HG03135 (cell line): ENCODE data around the gene ALK.

Experiments
- ATAC-seq: cut with Tn5 transposase; IDR thresholded peaks from one replicate; pipeline ENCODE4 v1.9.1; 2021; ENCODE audit warnings: mild to moderate bottlenecking, moderate library complexity; ENCODE audit not compliant: unreplicated experiment

Gene ALK

GRCh38 chr2:29345236-29345635 is 576.1 kb downstream of the ALK start:
- no peak for ATAC-seq

- no peak for ATAC-seq
These were observed 577.6 kb downstream of the ALK start for GRCh38 chr2:29343830-29344229.

- ATAC-seq, result no peak
These were observed 584.8 kb downstream of the ALK start for GRCh38 chr2:29336341-29337241.

DNA sequence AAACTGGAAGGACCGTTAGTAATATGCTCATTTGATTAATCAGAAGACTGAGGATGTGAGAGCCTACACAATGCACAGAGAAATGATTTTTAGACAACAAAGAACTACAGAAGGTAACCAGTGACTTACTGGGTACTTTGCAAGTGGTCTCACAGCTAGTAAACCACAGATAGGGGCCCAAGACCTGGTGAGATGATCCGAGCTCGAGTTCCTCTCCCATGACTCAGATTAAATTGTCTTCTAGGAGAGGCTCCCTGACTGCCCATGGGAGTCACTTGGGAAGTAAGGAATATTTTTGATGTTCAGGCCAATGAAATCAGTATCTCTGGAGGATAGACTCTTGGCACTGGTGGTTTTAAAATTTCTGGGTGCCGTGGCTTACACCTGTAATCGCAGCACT is 586.0 kb downstream of the ALK start:
- ATAC-seq, result no peak

- ATAC-seq, result no peak
These were observed 586.7 kb downstream of the ALK start for GRCh38 chr2:29334706-29335105.

DNA sequence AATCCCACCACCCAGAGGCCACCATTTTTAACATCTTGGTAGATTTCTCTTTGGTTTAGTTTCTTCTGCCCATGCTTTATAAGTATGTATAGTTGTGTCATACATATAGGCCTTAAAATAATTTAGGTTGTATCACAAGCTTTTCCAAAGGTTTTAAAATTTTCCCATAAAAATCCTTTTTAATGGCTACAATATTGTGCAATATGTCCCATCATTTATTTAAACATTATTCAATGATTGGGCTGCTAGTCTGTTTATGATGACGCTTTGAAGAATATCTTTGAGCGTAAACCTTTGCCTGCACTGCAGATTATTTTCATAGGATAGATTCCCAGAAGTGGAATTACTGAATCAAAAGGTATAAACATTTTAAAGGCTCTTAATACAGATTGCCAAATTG is 588.8 kb downstream of the ALK start:
- no peak for ATAC-seq

DNA sequence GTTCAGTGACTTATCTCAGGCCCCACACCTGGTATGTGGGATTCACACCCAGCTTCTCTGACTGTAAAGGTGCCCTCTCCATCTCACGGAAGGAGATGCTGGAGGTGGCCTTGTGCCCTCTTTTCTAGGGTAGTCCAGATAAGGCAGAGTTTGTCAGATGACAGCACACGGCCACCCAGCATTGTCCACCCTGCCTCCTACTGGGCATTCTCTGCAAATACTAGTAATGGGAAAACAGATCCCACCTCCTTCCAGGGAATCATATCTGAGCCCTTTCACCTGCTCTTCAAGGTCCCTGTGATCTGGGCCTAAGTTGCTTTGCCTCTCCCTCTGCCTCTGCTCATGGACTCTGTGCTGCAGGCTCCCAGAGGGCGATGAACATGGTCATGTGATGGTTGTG is 591.5 kb downstream of the ALK start:
- no peak for ATAC-seq

DNA sequence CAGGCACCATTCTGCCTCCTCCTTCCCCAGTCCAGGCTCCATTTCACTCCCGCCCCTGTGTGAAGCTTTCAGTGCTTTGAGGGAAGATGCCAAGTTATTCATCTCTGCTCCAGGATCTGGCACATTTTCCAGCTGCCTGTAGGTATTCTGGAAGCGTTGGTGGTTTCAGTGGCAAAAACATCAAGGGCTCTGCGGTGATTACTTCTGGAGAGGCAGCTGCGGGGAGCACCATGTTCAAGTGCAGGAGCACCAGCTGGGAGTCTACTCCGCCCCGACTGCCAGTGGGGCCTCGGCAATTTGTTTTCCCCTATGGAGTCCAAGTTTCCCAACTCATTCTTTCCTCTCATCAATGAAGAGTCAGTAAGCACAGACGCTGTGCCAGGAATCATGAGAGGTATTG is 594.5 kb downstream of the ALK start:
- ATAC-seq, result no peak

DNA sequence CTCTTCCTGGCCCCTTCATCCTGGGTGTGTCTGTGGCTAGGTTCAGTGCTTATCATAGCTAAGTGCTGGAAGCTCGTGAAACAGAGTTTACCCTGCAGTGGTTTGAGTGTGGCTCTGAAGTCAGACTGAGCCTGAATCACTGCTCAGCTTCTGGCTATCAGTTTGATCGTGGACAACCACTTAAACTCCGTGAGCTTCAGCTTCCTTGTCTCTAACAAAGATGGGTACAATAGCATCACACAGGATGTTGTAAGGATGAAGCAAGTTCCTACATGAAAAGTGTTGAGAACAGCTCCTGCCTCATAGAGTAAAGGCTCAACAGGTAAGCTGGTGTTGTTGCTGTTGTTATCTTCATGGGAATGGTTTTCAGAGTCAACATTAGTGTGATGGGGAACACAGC is 595.8 kb downstream of the ALK start:
- ATAC-seq, result no peak

- ATAC-seq, result no peak
These were observed 597.4 kb downstream of the ALK start for GRCh38 chr2:29323961-29324360.

DNA sequence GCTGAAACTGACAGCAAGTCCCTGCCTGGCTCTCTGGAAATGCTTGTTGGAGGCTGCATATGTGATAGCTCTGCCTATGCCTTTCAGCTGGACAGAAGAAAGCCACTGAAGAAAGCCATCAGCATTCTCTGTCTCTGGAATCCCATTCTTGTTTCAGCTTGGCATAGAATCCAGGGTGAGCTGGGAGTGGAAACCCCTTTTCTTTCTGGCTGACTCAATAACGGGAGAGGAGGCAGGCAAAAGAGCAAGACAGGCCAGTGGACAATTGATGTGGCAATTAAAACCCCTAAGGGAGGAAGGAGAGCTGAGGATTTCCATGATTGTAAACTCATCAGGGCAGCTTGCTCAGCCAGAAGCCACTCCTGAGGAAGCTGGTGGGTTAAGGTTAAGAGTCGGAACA is 598.1 kb downstream of the ALK start:
- ATAC-seq, result no peak

DNA sequence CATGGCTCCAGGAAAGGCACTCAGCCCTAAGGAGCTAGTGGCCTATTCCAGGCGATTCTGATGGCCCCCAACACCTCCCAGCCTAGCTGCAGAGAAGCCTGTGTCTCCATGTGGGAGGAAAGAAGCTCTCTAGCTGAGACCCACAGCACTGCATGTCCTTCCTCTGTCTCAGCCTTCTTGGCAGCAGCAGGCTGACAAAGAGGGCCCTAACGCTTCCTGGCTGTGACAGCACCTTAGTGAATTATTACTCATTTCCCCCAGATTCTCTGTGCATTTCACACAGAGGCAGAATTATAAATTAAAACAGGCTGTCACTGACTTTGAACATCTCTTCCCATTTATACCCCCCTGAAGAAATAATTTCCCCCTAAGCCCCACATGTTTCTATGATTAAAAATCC is 599.4 kb downstream of the ALK start:
- no peak for ATAC-seq

DNA sequence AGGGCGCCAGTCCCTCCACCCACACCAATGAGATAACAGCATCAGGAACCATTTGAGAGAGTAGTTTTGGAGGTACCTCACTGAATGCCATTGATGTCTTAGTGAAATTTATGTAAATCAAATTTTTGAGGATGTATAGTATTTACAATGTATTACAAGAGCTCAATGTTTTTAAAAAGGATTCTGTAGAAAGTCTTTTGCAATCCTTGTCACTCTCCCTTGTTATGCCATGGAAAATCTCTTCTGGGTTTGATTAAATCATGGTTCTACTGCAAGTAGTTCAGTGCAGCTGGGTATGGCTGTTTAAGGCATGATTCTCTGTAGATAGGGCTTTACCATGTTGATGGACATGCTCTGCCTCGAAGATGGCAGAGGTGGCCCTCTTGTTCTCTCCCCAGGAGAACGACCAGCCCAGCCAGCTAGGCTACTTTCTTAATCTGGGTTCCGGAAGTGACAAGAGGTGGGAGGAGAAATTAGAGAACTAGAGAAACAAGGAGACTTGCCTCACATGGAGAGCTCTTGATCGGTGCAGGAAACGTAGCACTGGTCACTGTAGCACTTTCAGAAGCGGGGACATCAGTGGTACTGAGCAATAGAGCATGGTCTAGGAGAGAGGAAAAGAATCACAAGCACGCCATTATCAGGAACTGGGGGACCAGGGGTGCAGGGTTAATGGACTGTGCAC is 603.4 kb downstream of the ALK start:
- no peak for ATAC-seq

DNA sequence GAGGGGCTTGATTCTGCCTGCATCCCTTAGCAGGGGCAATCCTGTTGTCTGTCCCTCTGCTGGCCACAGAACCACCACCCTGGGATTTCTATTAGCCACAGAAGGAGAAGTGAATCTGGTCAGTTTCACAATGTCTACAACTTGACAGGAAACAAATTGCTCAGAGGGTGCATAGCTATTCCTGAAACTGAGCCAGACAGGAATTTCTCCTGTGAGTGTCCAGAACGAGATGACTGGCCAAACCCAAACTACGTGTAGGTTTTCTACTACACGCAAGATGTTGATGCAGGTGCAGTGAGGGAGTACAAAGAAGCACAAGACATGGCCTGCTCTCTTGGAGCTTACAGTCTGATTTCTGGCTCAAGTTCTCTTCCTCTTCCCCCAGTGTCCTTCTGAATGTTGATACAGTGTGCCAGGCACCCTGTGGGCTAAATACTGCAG is 604.3 kb downstream of the ALK start:
- no peak for ATAC-seq

DNA sequence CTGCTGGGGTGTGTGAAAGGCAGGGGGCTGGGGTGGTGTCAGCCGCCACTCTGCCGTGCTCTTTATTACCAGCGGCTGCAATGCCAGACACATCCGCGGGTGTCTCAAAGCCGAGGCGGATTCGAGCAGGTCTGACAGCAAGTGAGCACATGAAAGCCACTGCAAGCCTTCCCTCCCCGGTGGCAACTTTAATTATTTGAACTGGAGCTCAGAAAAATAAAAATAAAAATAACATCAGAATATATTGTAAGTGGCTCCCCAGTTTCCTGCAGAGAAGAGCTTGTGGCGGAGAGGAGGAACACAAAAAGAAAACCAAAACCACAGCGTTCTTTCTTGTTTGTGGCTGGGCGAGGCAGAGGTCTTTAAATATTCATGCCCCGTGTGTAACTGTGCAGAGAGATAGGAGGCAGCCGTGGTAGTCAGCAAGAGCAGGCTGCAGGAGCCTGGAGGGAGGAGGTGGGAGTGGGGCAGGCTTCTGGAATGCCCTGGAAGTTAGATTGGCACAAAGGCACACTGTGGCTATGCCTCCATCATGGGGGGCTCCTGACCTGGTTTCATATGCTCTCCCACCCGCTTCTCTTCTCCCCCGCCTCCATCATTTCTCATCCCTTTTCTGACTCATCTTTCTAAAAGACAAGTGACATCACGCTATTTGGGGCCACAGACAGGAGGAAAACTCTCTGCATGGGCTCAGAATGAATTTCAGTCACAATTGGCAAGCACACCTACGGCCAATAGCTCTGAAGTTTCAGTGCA is 606.4 kb downstream of the ALK start:
- peak; percentile 76 for ATAC-seq

DNA sequence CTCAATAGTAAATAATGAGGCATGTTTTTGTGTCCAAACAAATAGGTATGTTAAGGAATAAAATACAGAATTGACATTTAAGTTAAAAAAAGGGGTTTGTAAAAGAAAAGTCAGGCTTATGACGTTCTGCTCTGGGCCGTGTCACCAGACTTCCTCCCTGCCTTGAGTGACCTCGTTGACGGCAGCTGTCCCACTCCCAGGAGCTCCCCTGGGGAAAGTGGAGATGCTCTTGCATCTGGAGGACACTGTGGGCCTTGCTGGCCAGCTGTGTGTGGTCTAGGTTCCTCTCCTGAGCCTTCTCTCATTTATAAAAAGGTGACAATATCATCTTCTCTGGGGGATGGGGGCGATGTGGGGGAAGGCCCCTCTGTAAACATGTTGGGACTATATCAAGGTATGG is 609.9 kb downstream of the ALK start:
- no peak for ATAC-seq

DNA sequence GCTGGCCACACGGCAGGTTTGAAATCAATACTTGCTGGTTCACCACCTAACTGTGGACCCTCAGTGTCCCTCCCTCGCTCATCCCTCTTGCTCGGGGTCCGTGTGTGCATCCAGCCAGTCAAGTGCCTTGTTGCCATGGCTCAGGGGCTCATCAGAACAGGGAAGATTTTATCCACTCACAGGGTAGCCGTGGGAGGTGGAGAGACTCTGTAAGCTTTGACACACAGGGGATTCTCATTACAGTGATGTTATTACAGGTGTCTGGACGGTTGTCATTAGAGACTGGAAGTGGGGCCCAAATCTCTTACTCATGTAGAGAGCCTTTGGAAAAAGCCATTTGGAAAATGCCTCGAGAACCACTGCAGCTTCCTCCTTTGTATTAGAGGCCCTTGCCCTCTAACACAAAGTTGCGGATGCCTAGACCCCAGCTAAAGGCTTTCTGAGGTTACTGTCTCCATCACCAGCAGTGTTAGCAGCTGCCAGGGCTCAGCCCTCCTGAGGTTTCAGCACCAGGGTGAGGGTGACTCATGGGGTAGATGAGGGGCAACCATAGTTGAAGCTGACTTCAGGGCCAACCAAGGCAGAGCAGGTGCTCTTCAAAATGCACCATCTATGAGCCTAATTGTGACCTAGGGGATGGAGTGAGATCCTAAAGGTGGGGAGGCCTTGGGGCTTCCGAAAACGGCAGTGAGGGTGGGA is 610.6 kb downstream of the ALK start:
- ATAC-seq, result no peak

- ATAC-seq, result peak; percentile 77
These were observed 612.0 kb downstream of the ALK start for GRCh38 chr2:29309090-29310029.

DNA sequence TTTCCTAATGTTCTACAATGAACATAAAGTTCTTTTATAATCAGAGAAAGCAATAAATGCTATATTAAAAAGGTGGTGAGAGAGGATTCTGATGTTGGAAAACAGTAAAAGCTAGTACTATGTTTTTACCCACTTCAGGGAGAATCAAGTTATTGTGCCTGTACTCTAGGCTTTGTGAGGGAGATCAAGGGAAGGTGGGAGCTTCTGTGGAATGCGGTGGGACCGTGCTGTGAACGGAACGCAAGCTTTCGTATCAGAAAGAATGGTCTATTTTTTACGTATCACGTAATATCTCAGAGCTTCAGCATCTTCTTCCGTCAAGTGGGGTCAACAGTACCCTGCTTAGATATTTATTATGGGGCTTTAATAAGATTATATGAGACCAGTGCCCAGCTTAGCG is 613.0 kb downstream of the ALK start:
- ATAC-seq, result no peak

DNA sequence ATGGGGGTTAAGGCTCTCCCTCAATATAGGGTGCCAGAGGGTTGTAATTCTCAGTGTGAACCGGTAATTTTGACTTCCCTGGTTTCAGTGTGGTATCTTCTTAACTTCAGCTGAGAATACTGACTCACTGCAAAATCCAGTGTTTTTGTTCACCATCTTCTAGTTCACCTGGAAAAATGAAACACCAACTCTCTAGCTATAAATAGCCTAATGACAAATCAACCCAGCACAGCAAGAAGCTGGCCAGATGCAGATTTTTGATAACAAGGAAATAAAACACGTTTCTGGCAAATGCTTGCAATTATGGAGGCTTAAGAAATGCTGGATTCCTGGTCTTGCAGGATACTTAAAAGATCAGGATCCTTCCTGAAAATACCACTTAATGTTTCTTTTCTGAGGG is 613.9 kb downstream of the ALK start:
- no peak for ATAC-seq
